A673 (cell line): ENCODE results near the gene FBXO31. TPM values are rescaled to one million over a fixed set of nuclear protein-coding genes. Genes with fewer than 3 reads are reported as not detected.

Experiments used
- BruUV-seq: library from RNA; stranded (reverse); fragments of 400-500 nt; replicated peaks from 2 replicates; lab custom pipeline; 2021; lab: Mats Ljungman, UMichigan
- CTCF ChIA-PET: fragments of 300-600 bp; sonication (Branson Sonifier 250); formaldehyde crosslinking; loops from one replicate; lab custom pipeline; 2022; ENCODE audit warnings: antibody characterized with exemption; lab: Charles Lee
- POLR2A ChIA-PET: fragments of 300-600 bp; sonication (Branson Sonifier 250); formaldehyde crosslinking; loops from one replicate; lab custom pipeline; 2022; ENCODE audit warnings: antibody characterized with exemption; ENCODE audit not compliant: low non-redundant PET; lab: Charles Lee
- DNase-seq: peaks from one replicate; pipeline ENCODE4 v3.0.0-alpha.2; 2015; ENCODE audit warnings: low spot score
- H3K27ac ChIP-seq: fragments of 200-600 bp; sonication (generic); 2 replicates; pipeline ENCODE4 v1.5.1; 2016; ENCODE audit warnings: mixed run types, low read depth, mild to moderate bottlenecking, mixed read lengths, antibody characterized with exemption, low read length; ENCODE audit not compliant: poor library complexity, severe bottlenecking
- H3K27me3 ChIP-seq: fragments of 200-600 bp; sonication (generic); replicated peaks from 2 replicates; pipeline ENCODE4 v1.6.1; 2017; ENCODE audit warnings: mixed run types, low read depth, mild to moderate bottlenecking, mixed read lengths, antibody characterized with exemption, low read length; ENCODE audit not compliant: insufficient read depth, poor library complexity
- H3K36me3 ChIP-seq: fragments of 200-600 bp; sonication (generic); 2 replicates; pipeline ENCODE4 v1.6.1; 2016; ENCODE audit warnings: mixed run types, mild to moderate bottlenecking, mixed read lengths, antibody characterized with exemption, low read length; ENCODE audit not compliant: insufficient read depth, poor library complexity, severe bottlenecking
- H3K4me1 ChIP-seq: fragments of 200-600 bp; sonication (generic); 2 replicates; pipeline ENCODE4 v1.6.1; 2017; ENCODE audit warnings: mixed run types, mild to moderate bottlenecking, mixed read lengths, antibody characterized with exemption, low read length; ENCODE audit not compliant: insufficient read depth, poor library complexity, severe bottlenecking
- H3K4me3 ChIP-seq: fragments of 200-600 bp; sonication (generic); 2 replicates; pipeline ENCODE4 v1.5.1; 2016; ENCODE audit warnings: low read depth, mixed run types, mild to moderate bottlenecking, mixed read lengths, low read length; ENCODE audit not compliant: poor library complexity, severe bottlenecking
- H3K9me3 ChIP-seq: fragments of 200-600 bp; sonication (generic); 2 replicates; pipeline ENCODE4 v1.6.1; 2016; ENCODE audit warnings: mixed run types, low read depth, mild to moderate bottlenecking, mixed read lengths, antibody characterized with exemption, low read length; ENCODE audit not compliant: poor library complexity, severe bottlenecking
- EZH2 ChIP-seq: fragments of 200-600 bp; sonication (generic); IDR thresholded peaks from 2 replicates; pipeline ENCODE4 v1.6.1; 2017; ENCODE audit warnings: borderline replicate concordance, low read depth, mild to moderate bottlenecking, mixed read lengths, antibody characterized with exemption, low read length; ENCODE audit not compliant: poor library complexity, severe bottlenecking
- intact Hi-C: fragments of 100-400 bp; cut with micrococcal nuclease; formaldehyde crosslinking; loops from one replicate; pipeline ENCODE4 v1.10.0; 2022; ENCODE audit not compliant: unreplicated experiment
- total RNA-seq: library from RNA; stranded (reverse); gene quantifications from 2 replicates; pipeline ENCODE4 v1.2.3, GENCODE V29; 2021
- TF ChIP-seq, protein P1 (sequence below): fragments of 300-800, 200-600 bp; sonication (generic); conservative IDR thresholded peaks from 2 replicates; pipeline ENCODE4 v1.5.1; 2017; ENCODE audit warnings: low read depth, mild to moderate bottlenecking, antibody characterized with exemption, low read length, moderate library complexity, mixed read lengths

The FBXO31 gene
- total RNA-seq, 1 experiment from 2014 or later = 32.2 TPM

GRCh38 chr16:87409781-87410180 is 26.2 kb upstream of the FBXO31 start:
- POLR2A ChIA-PET = interaction anchor here (0.6 to 0.7 kb wide), 2 partner anchors 615 to 761 kb away, joined by 3 read pairs; no protein-coding TSS in a partner anchor
- CTCF ChIA-PET = no interaction called here
- H3K27me3 ChIP-seq = no peaks in the 10 kb centered on the region
- H3K36me3 ChIP-seq = peaks cover 68% of the 10 kb centered on the region
- DNase-seq = no peak
- H3K4me3 ChIP-seq = no peak overlapping the region
- no peaks in the 10 kb centered on the region for H3K4me1 ChIP-seq
- intact Hi-C loops = loop anchor here (10.0 kb wide), 2 partner anchors 135 to 355 kb away; partner anchors contain the start of gene KLHDC4
- H3K9me3 ChIP-seq = no peaks in the 10 kb centered on the region
- BruUV-seq = no TSS peak
- TF ChIP-seq EZH2 = no peak
- TF ChIP-seq, protein P1, sequence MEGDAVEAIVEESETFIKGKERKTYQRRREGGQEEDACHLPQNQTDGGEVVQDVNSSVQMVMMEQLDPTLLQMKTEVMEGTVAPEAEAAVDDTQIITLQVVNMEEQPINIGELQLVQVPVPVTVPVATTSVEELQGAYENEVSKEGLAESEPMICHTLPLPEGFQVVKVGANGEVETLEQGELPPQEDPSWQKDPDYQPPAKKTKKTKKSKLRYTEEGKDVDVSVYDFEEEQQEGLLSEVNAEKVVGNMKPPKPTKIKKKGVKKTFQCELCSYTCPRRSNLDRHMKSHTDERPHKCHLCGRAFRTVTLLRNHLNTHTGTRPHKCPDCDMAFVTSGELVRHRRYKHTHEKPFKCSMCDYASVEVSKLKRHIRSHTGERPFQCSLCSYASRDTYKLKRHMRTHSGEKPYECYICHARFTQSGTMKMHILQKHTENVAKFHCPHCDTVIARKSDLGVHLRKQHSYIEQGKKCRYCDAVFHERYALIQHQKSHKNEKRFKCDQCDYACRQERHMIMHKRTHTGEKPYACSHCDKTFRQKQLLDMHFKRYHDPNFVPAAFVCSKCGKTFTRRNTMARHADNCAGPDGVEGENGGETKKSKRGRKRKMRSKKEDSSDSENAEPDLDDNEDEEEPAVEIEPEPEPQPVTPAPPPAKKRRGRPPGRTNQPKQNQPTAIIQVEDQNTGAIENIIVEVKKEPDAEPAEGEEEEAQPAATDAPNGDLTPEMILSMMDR = no peak
- H3K27ac ChIP-seq = no peak overlapping the region

GRCh38 chr16:87409153-87409552 is 25.6 kb upstream of the FBXO31 start:
- DNase-seq = no peak
- no TSS peak for BruUV-seq
- ChIA-PET CTCF (no interaction called here), POLR2A (no interaction called here)
- TF ChIP-seq EZH2 = no peak
- TF ChIP-seq, protein P1 = no peak
- Histone ChIP-seq H3K27me3 (no peaks in the 10 kb centered on the region), H3K9me3 (no peaks in the 10 kb centered on the region), H3K36me3 (peaks cover 69% of the 10 kb centered on the region), H3K4me3 (no peak overlapping the region), H3K27ac (no peak overlapping the region), H3K4me1 (no peaks in the 10 kb centered on the region)
- intact Hi-C loops = loop anchor here (10.0 kb wide), 1 partner anchor 356 kb away; the partner anchor contains the start of gene KLHDC4

DNA sequence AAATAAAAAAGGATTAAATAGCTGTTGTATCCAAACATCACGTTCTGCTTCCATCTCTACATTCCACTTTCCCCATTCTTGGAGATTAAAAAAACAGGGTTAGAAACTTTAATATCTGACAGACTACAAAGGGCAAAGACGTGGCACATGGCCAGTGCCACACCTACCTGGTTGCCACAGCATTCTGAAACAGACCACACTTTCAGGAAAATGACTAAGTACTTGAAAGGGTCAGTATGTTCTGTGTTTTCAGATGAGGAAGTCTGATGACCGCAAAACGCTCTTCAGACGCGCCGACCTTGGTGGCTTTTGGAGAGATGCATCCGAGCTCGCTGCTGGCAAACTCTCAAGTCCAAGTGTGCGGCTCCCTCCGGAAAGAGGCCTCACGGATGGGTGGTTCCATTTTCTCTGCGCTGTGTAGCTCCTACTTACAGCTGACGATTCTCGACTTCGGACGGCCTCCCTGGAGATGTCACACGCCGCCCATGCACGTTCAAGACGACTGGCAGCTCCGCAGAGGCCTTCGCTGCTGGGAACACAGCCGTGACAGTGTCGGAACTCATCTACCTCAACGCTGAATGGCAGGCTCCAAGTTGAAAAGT is 24.0 kb upstream of the FBXO31 start:
- TF ChIP-seq EZH2 = no peak
- TF ChIP-seq, protein P1 = no peak
- CTCF ChIA-PET = no interaction called here
- BruUV-seq = no TSS peak

More for the DNA sequence above, 24.0 kb upstream of the FBXO31 start:
- Histone ChIP-seq H3K36me3 (peaks cover 79% of the 10 kb centered on the region), H3K9me3 (no peaks in the 10 kb centered on the region), H3K27ac (no peak overlapping the region), H3K27me3 (no peaks in the 10 kb centered on the region), H3K4me1 (no peaks in the 10 kb centered on the region), H3K4me3 (no peak overlapping the region)
- DNase-seq = no peak
- intact Hi-C loops = loop anchor here (10.0 kb wide), 1 partner anchor 357 kb away; the partner anchor contains the start of gene KLHDC4
- POLR2A ChIA-PET = no interaction called here
